GM12878 (cell line): ENCODE data around the gene ULBP3. TPM values are rescaled to one million over a fixed set of nuclear protein-coding genes. Genes with fewer than 3 reads are reported as not detected.

Source experiments
- ATAC-seq: fragments of 200-7000 bp; cut with Tn5 transposase; 3 replicates; pipeline ENCODE4 v1.9.1; 2020; ENCODE audit warnings: mild to moderate bottlenecking, moderate library complexity
- BruUV-seq: library from RNA; stranded (reverse); fragments of 400-500 nt; replicated peaks from 2 replicates; lab custom pipeline; 2021; lab: Mats Ljungman, UMichigan
- CTCF ChIA-PET: fragments of 300-600 bp; sonication (Branson Sonifier 250); formaldehyde crosslinking; extraction: SDS; loops from one replicate; lab custom pipeline; 2021; ENCODE audit warnings: inconsistent platforms; lab: Yijun Ruan, JAX
- POLR2A ChIA-PET: fragments of 350-600 bp; formaldehyde crosslinking; extraction: SDS; loops from one replicate; lab custom pipeline; 2021; ENCODE audit warnings: inconsistent platforms; lab: Charles Lee
- RAD21 ChIA-PET: fragments of 300-600 bp; sonication (Branson Sonifier 250); formaldehyde crosslinking; loops from one replicate; lab custom pipeline; 2023; ENCODE audit warnings: antibody characterized with exemption; ENCODE audit not compliant: unreplicated experiment; lab: Charles Lee
- SMC1A ChIA-PET: fragments of 300-600 bp; sonication (Branson Sonifier 250); formaldehyde crosslinking; loops from one replicate; lab custom pipeline; 2023; ENCODE audit not compliant: unreplicated experiment, uncharacterized antibody; lab: Charles Lee
- DNase-seq: peaks from one replicate; pipeline ENCODE4 v3.0.0-alpha.2; 2011; ENCODE audit warnings: low read depth, low spot score
- FAIRE-seq: peaks from 3 replicates; lab custom pipeline; 2011; peaks lifted over from hg19 to GRCh38; lab: Jason Lieb, UNC
- H2AFZ ChIP-seq: 2 replicates; pipeline ENCODE4 v1.6.0; 2011; ENCODE audit warnings: low read depth, low read length, control low read depth; ENCODE audit not compliant: control insufficient read depth
- H3K27ac ChIP-seq: 2 replicates; pipeline ENCODE4 v1.5.1; 2011; ENCODE audit warnings: control low read depth; ENCODE audit not compliant: control insufficient read depth, insufficient read depth
- H3K27me3 ChIP-seq, 2 experiments: replicated peaks in 1 of 2; 2 replicates each; pipeline versions ENCODE4 v1.6.0 to v1.6.1; 2011; ENCODE audit warnings: low read length in 1 of 2; ENCODE audit not compliant: control insufficient read depth in 2 of 2, insufficient read depth in 2 of 2
- H3K36me3 ChIP-seq, 2 experiments: 2 replicates each; pipeline ENCODE4 v1.5.1; 2011; ENCODE audit warnings: low read length in 1 of 2; ENCODE audit not compliant: control insufficient read depth in 2 of 2, insufficient read depth in 2 of 2
- H3K4me1 ChIP-seq: 2 replicates; pipeline ENCODE4 v1.6.1; 2011; ENCODE audit warnings: mild to moderate bottlenecking, low read length, moderate library complexity, mixed read lengths; ENCODE audit not compliant: control insufficient read depth, insufficient read depth
- H3K4me2 ChIP-seq: 2 replicates; pipeline ENCODE4 v1.6.0; 2011; ENCODE audit warnings: control low read depth; ENCODE audit not compliant: control insufficient read depth, insufficient read depth
- H3K4me3 ChIP-seq: fragments of 200-600 bp; sonication (generic); 2 replicates; pipeline ENCODE4 v1.5.1; 2016
- H3K79me2 ChIP-seq: 2 replicates; pipeline ENCODE4 v1.6.0; 2011; ENCODE audit warnings: low read length; ENCODE audit not compliant: control insufficient read depth, insufficient read depth
- H3K9ac ChIP-seq: 2 replicates; pipeline ENCODE4 v1.8.0; 2011; ENCODE audit warnings: low read length, control low read depth, mixed read lengths; ENCODE audit not compliant: control insufficient read depth, insufficient read depth
- H3K9me3 ChIP-seq: replicated peaks from 3 replicates; pipeline ENCODE4 v1.5.1; 2011; ENCODE audit warnings: mild to moderate bottlenecking, low read length; ENCODE audit not compliant: control insufficient read depth, insufficient read depth
- H4K20me1 ChIP-seq: 2 replicates; pipeline ENCODE4 v1.6.0; 2011; ENCODE audit not compliant: control insufficient read depth, insufficient read depth
- ATF7 ChIP-seq: fragments of 450-650 bp; IDR thresholded peaks from 2 replicates; pipeline ENCODE4 v1.6.1; 2016; ENCODE audit warnings: low read depth, mild to moderate bottlenecking
- BMI1 ChIP-seq: fragments of 450-650 bp; IDR thresholded peaks from 2 replicates; pipeline ENCODE4 v1.6.1; 2016; ENCODE audit warnings: mild to moderate bottlenecking, moderate library complexity, borderline replicate concordance
- DPF2 ChIP-seq: fragments of 450-650 bp; IDR thresholded peaks from 2 replicates; pipeline ENCODE4 v1.6.1; 2017; ENCODE audit warnings: mild to moderate bottlenecking
- EP300 ChIP-seq, 2 experiments: fragments of 150-350 bp in 1 of 2; IDR thresholded peaks; 2 replicates each; pipeline ENCODE4 v1.6.1; 2011 to 2012; ENCODE audit warnings: low read depth in 2 of 2, low read length in 2 of 2, borderline replicate concordance in 1 of 2, improper control_type of control experiment in 1 of 2, inconsistent platforms in 1 of 2; ENCODE audit not compliant: control insufficient read depth in 1 of 2
- FOXK2 ChIP-seq: fragments of 450-650 bp; IDR thresholded peaks from 2 replicates; pipeline ENCODE4 v1.6.1; 2017; ENCODE audit warnings: mild to moderate bottlenecking, moderate library complexity
- HDAC6 ChIP-seq: fragments of 200-600 bp; sonication (generic); IDR thresholded peaks from one replicate; pipeline ENCODE4 v1.8.0; 2017; ENCODE audit warnings: antibody characterized with exemption; ENCODE audit not compliant: unreplicated experiment
- LARP7 ChIP-seq: fragments of 450-650 bp; IDR thresholded peaks from 2 replicates; pipeline ENCODE4 v1.6.1; 2017; ENCODE audit warnings: mild to moderate bottlenecking
- NBN ChIP-seq: fragments of 450-650 bp; IDR thresholded peaks from 2 replicates; pipeline ENCODE4 v1.6.1; 2016
- NR2F1 ChIP-seq: fragments of 450-650 bp; conservative IDR thresholded peaks from 2 replicates; pipeline ENCODE4 v1.6.1; 2017; ENCODE audit warnings: mild to moderate bottlenecking
- SUZ12 ChIP-seq: fragments of 200-600 bp; sonication (generic); IDR thresholded peaks from one replicate; pipeline ENCODE4 v1.6.1; 2018; ENCODE audit warnings: antibody characterized with exemption, mild to moderate bottlenecking; ENCODE audit not compliant: unreplicated experiment
- ZSCAN29 ChIP-seq: fragments of 450-650 bp; IDR thresholded peaks from 2 replicates; pipeline ENCODE4 v1.6.1; 2017; ENCODE audit warnings: mild to moderate bottlenecking, moderate library complexity
- ZZZ3 ChIP-seq: IDR thresholded peaks from 2 replicates; pipeline ENCODE4 v1.6.1; 2011; ENCODE audit warnings: low read depth; ENCODE audit not compliant: control insufficient read depth, insufficient read length
- WGBS: methylation state at CpG from one replicate; pipeline ENCODE4 v1.1.6; 2016; ENCODE audit warnings: low lambda C conversion rate; ENCODE audit not compliant: insufficient replicate concordance, insufficient coverage; ENCODE audit errors: missing lambda C conversion rate; 5-methylcytosine and 5-hydroxymethylcytosine counted together
- in situ Hi-C: fragments of 300-500 bp; cut with MboI; formaldehyde crosslinking; loops from 9 replicates; pipeline ENCODE4 v1.14.3; 2018; ENCODE audit warnings: mixed read lengths
- intact Hi-C: fragments of 100-400 bp; cut with micrococcal nuclease; formaldehyde crosslinking; loops from one replicate; pipeline ENCODE4 v1.14.2; 2022; ENCODE audit not compliant: unreplicated experiment
- polyA plus RNA-seq, 11 experiments: library from polyadenylated mRNA; depleted of rRNA in 4 of 11; unstranded in 6 of 11; stranded (reverse) in 5 of 11; fragments of >200 nt; fragmentation: Nextera tagmentation in 4 of 11; fragmentation: Illumina TruSeq in 1 of 11; extraction: Ambion mirVana in 4 of 11; extraction: Trizol in 1 of 11; gene quantifications; 1 replicate in 1 of 11; 2 replicates in 10 of 11; pipeline versions ENCODE4 v1.2.1 to v1.2.3, GENCODE V29; 2011 to 2016; ENCODE audit warnings: inconsistent platforms in 2 of 11, missing spikeins in 2 of 11, low read depth in 1 of 11
- total RNA-seq, 4 experiments: library from RNA; depleted of rRNA in 3 of 4; stranded (reverse); fragments of >200 nt in 3 of 4; fragmentation: Illumina TruSeq in 1 of 4; extraction: Trizol in 1 of 4; gene quantifications; 2 replicates each; pipeline versions ENCODE4 v1.2.1 to v1.2.3, GENCODE V29; 2013 to 2021
- TF ChIP-seq, protein P1 (sequence below): IDR thresholded peaks from 2 replicates; pipeline ENCODE4 v1.6.1; 2011; ENCODE audit warnings: borderline replicate concordance, low read depth, mild to moderate bottlenecking, moderate library complexity, low read length; ENCODE audit not compliant: insufficient read depth, poor library complexity, severe bottlenecking
- TF ChIP-seq, protein P2 (sequence below): fragments of 450-650 bp; IDR thresholded peaks from 2 replicates; pipeline ENCODE4 v1.6.1; 2014; ENCODE audit warnings: mild to moderate bottlenecking

ULBP3 gene
- total and polyA plus RNA-seq, 10 of the 15 experiments (the other 5 are each of a cell fraction or from before 2014, with no cell fraction given) = 0.08 to 0.16 TPM; not detected in 8

DNA sequence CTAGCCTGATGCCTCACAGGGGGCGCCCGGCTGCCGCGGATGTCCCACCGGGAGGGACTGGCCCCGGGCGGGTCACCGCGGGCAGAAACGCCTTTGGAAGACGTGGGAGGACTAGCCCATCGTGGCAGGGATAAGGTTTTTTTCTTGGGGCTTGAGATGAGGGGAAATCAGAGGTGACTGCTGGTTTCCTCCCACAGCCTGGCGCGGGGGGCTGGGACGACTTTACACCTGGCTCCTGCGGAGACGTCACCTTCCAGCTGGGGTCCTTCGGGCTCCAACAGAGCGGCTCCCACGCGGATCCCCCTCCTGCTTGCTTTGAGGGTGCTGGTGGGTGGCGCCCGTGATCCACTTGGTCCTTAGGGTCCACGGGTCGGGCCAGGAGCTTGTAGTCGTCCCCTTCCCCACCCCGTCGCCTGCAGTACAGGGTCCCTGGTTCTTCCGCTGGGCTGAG lies 11.4 kb downstream of the ULBP3 start:
- no peaks in the 10 kb centered on the region for H3K36me3 ChIP-seq
- intact Hi-C loops (no loop called here), in situ Hi-C loops (no loop called here)
- H3K27ac ChIP-seq = no peak overlapping the region
- no peak for ATAC-seq
- H2AFZ ChIP-seq = no peak overlapping the region
- H4K20me1 ChIP-seq = no peaks in the 10 kb centered on the region
- TF ChIP-seq NBN = no peak
- TF ChIP-seq EP300 (IDR thresholded peaks at IDR 0.05; ENCODE audit: borderline replicate concordance in 1 of 2, control insufficient read depth in 1 of 2, low read depth in 2 of 2, low read length in 2 of 2) = no peak
- TF ChIP-seq ZSCAN29 = no peak
- TF ChIP-seq, protein P1, sequence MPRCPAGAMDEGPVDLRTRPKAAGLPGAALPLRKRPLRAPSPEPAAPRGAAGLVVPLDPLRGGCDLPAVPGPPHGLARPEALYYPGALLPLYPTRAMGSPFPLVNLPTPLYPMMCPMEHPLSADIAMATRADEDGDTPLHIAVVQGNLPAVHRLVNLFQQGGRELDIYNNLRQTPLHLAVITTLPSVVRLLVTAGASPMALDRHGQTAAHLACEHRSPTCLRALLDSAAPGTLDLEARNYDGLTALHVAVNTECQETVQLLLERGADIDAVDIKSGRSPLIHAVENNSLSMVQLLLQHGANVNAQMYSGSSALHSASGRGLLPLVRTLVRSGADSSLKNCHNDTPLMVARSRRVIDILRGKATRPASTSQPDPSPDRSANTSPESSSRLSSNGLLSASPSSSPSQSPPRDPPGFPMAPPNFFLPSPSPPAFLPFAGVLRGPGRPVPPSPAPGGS = no peak
- TF ChIP-seq, protein P2, sequence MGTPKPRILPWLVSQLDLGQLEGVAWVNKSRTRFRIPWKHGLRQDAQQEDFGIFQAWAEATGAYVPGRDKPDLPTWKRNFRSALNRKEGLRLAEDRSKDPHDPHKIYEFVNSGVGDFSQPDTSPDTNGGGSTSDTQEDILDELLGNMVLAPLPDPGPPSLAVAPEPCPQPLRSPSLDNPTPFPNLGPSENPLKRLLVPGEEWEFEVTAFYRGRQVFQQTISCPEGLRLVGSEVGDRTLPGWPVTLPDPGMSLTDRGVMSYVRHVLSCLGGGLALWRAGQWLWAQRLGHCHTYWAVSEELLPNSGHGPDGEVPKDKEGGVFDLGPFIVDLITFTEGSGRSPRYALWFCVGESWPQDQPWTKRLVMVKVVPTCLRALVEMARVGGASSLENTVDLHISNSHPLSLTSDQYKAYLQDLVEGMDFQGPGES = no peak
- TF ChIP-seq LARP7 = no peak
- TF ChIP-seq ATF7 = no peak
- no peak for TF ChIP-seq HDAC6
- TF ChIP-seq DPF2 = no peak
- no peak for TF ChIP-seq ZZZ3
- TF ChIP-seq FOXK2 = no peak
- TF ChIP-seq BMI1 = no peak
- no peak for TF ChIP-seq SUZ12
- no peak for TF ChIP-seq NR2F1
- DNase-seq = no peak
- ChIA-PET SMC1A (no interaction called here), RAD21 (no interaction called here), CTCF (interaction anchor here (1.0 kb wide), 1 partner anchor 13 kb away, joined by 3 read pairs; no protein-coding TSS in a partner anchor), POLR2A (no interaction called here)
- H3K27me3 ChIP-seq = peaks cover 2 to 5% of the 10 kb centered on the region in 2 experiments; a peak in 2 of 4 replicates
- BruUV-seq = no TSS peak
- H3K4me3 ChIP-seq = no peak overlapping the region
- no peak overlapping the region for H3K4me2 ChIP-seq
- H3K4me1 ChIP-seq = no peaks in the 10 kb centered on the region
- H3K9me3 ChIP-seq = no peaks in the 10 kb centered on the region; the same call in 2 of the 3 replicates
- no peak overlapping the region for H3K9ac ChIP-seq
- no peak for FAIRE-seq
- H3K79me2 ChIP-seq = no peaks in the 10 kb centered on the region
- 57% methylated on average over 21 of the region's 29 CpGs for WGBS
